ENCODE data around the gene SPEG.

Gene SPEG

GRCh38 chr2:219526320-219527075, 91.9 kb downstream of the SPEG start:
- no peak overlapping the region for H3K27ac ChIP-seq (ENCODE audit: low read depth, low read length)
- peaks cover 85% of the 10 kb centered on the region for H3K27me3 ChIP-seq (ENCODE audit: control insufficient read depth, low read length)

GRCh38 chr2:219527076-219527394, 92.4 kb downstream of the SPEG start:
- H3K27me3 ChIP-seq (ENCODE audit: control insufficient read depth, low read length): peaks cover 82% of the 10 kb centered on the region
- H3K4me2 ChIP-seq (ENCODE audit: low read length): no peak overlapping the region
- no peaks in the 10 kb centered on the region for H3K36me3 ChIP-seq (ENCODE audit: control insufficient read depth, low read length)
- TF ChIP-seq CTCF (IDR thresholded peaks at IDR 0.05; ENCODE audit: low read depth, low read length, poor library complexity, severe bottlenecking) (no peak), EZH2phosphoT487 (IDR thresholded peaks at IDR 0.05; ENCODE audit: borderline replicate concordance, low read length) (no peak)
- 0 out of 2 replicates have a peak, but pooled peaks cover 4% of the 10 kb centered on the region for H4K20me1 ChIP-seq (ENCODE audit: control insufficient read depth, insufficient read depth, low read depth, low read length)
- no peaks in the 10 kb centered on the region for H3K9me2 ChIP-seq (replicated peaks; ENCODE audit: control insufficient read depth, low read length)
- no peaks in the 10 kb centered on the region for H3F3A ChIP-seq (ENCODE audit: control insufficient read depth, insufficient read depth)
- no peak overlapping the region for H3K4me3 ChIP-seq (ENCODE audit: low read length)
- H3K79me2 ChIP-seq (ENCODE audit: control insufficient read depth, low read length): no peaks in the 10 kb centered on the region
- H3K27ac ChIP-seq (ENCODE audit: low read depth, low read length): no peak overlapping the region
- H3K9me3 ChIP-seq (ENCODE audit: control insufficient read depth, insufficient read depth, low read length): no peaks in the 10 kb centered on the region
- H3K4me1 ChIP-seq (ENCODE audit: control insufficient read depth, low read length): no peaks in the 10 kb centered on the region

More at GRCh38 chr2:219526320-219527075, 91.9 kb downstream of the SPEG start:
- H3K4me2 ChIP-seq (ENCODE audit: low read length): no peak overlapping the region
- no peaks in the 10 kb centered on the region for H3K9me2 ChIP-seq (replicated peaks; ENCODE audit: control insufficient read depth, low read length)
- no peaks in the 10 kb centered on the region for H3K79me2 ChIP-seq (ENCODE audit: control insufficient read depth, low read length)
- no peaks in the 10 kb centered on the region for H3K36me3 ChIP-seq (ENCODE audit: control insufficient read depth, low read length)
- H3K4me3 ChIP-seq (ENCODE audit: low read length): no peak overlapping the region
- 0 out of 2 replicates have a peak, but pooled peaks cover 4% of the 10 kb centered on the region for H4K20me1 ChIP-seq (ENCODE audit: control insufficient read depth, insufficient read depth, low read depth, low read length)
- no peaks in the 10 kb centered on the region for H3K4me1 ChIP-seq (ENCODE audit: control insufficient read depth, low read length)
- TF ChIP-seq CTCF (IDR thresholded peaks at IDR 0.05; ENCODE audit: low read depth, low read length, poor library complexity, severe bottlenecking): no peak
- TF ChIP-seq EZH2phosphoT487 (IDR thresholded peaks at IDR 0.05; ENCODE audit: borderline replicate concordance, low read length): no peak
- no peaks in the 10 kb centered on the region for H3K9me3 ChIP-seq (ENCODE audit: control insufficient read depth, insufficient read depth, low read length)
- no peaks in the 10 kb centered on the region for H3F3A ChIP-seq (ENCODE audit: control insufficient read depth, insufficient read depth)

GRCh38 chr2:219527472-219527871, 92.8 kb downstream of the SPEG start:
- TF ChIP-seq EZH2phosphoT487 (IDR thresholded peaks at IDR 0.05; ENCODE audit: borderline replicate concordance, low read length): no peak
- no peak for TF ChIP-seq CTCF (IDR thresholded peaks at IDR 0.05; ENCODE audit: low read depth, low read length, poor library complexity, severe bottlenecking)
- peaks cover 86% of the 10 kb centered on the region for H3K27me3 ChIP-seq (ENCODE audit: control insufficient read depth, low read length)
- H3K27ac ChIP-seq (ENCODE audit: low read depth, low read length): no peak overlapping the region

More at GRCh38 chr2:219527472-219527871, 92.8 kb downstream of the SPEG start:
- no peaks in the 10 kb centered on the region for H3K36me3 ChIP-seq (ENCODE audit: control insufficient read depth, low read length)
- no peaks in the 10 kb centered on the region for H3F3A ChIP-seq (ENCODE audit: control insufficient read depth, insufficient read depth)
- no peak overlapping the region for H3K4me3 ChIP-seq (ENCODE audit: low read length)
- H3K79me2 ChIP-seq (ENCODE audit: control insufficient read depth, low read length): no peaks in the 10 kb centered on the region
- 0 out of 2 replicates have a peak, but pooled peaks cover 4% of the 10 kb centered on the region for H4K20me1 ChIP-seq (ENCODE audit: control insufficient read depth, insufficient read depth, low read depth, low read length)
- H3K9me3 ChIP-seq (ENCODE audit: control insufficient read depth, insufficient read depth, low read length): no peaks in the 10 kb centered on the region
- H3K4me1 ChIP-seq (ENCODE audit: control insufficient read depth, low read length): no peaks in the 10 kb centered on the region
- no peaks in the 10 kb centered on the region for H3K9me2 ChIP-seq (replicated peaks; ENCODE audit: control insufficient read depth, low read length)
- no peak overlapping the region for H3K4me2 ChIP-seq (ENCODE audit: low read length)

All from DOHH2 (cell line).